GM19395 (cell line): ENCODE data around the gene ARHGAP6.

Source experiments
- ATAC-seq: cut with Tn5 transposase; IDR thresholded peaks from one replicate; pipeline ENCODE4 v1.9.1; 2021; ENCODE audit warnings: mild to moderate bottlenecking, moderate library complexity; ENCODE audit not compliant: unreplicated experiment

Gene ARHGAP6

DNA sequence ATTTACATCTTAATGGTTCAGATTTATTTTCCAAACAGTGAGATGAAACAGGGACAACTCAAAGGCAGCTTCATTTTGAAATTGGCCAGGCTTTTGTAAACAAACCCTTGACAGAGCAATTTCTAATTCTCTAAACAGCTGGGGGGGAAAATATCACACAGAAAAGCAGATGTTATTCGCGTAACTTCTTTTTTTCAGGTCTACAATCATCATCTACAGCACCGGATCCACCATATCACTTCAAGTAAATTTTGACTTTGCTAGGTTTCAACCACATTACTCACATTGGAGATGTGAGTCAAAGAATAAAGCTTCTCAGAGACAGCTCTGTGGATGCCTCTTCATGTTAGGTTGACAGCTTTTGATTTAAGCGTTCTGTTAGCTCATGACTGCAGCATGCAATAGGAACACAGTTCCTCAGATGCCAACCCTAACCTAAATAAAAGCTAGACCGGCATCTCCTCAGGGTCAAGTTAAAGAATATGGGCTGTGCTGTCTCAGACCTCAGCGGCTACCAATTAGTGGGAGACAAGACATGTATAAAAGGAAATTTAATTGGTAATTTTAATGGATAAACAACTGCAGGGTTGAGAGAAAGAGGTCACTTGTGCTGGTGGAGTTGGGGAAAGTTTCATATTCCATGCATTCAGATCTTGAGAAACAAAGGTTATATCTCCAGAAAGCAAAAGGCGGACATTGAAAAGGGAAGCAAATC, 345.8 kb downstream of the ARHGAP6 start:
- ATAC-seq = no peak

GRCh38 chrX:11311706-11312105, 354.0 kb downstream of the ARHGAP6 start:
- ATAC-seq = no peak

GRCh38 chrX:11309220-11309619, 356.5 kb downstream of the ARHGAP6 start:
- ATAC-seq = no peak

DNA sequence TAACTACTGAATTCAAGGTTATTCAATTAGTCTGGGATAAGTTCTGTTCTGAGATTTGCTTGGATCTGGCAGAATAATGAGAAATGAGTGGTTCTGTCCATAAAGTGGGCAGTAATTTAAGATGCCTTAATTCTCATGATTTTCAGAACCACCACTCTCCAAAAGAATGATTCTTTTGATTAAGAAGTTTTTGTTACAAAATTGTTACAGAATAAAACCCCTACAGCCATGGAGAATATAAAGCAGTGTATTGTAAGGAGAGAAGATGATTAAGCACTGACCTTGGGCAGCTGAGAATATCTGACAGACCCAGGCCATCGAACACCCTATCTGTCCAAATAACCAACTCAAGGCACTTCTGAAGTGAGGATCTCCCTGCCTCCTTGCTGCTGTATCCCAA, 360.1 kb downstream of the ARHGAP6 start:
- no peak for ATAC-seq

- ATAC-seq = no peak
These were observed 360.9 kb downstream of the ARHGAP6 start for GRCh38 chrX:11304829-11305228.

DNA sequence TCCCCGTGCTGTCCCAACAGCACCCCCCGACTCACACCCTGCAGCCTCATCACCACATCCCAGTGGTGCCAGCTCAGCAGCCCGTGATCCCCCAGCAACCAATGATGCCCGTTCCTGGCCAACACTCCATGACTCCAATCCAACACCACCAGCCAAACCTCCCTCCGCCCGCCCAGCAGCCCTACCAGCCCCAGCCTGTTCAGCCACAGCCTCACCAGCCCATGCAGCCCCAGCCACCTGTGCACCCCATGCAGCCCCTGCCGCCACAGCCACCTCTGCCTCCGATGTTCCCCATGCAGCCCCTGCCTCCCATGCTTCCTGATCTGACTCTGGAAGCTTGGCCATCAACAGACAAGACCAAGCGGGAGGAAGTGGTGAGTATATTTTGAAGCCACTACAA, 367.1 kb downstream of the ARHGAP6 start:
- ATAC-seq = no peak

- no peak for ATAC-seq
These were observed 369.7 kb downstream of the ARHGAP6 start for GRCh38 chrX:11296051-11296450.

- no peak for ATAC-seq
These were observed 372.6 kb downstream of the ARHGAP6 start, which contains the start of gene AMELX for GRCh38 chrX:11293113-11293512. TSS of gene AMELX (plus strand) at chrX:11293413. CDS start at chrX:11294789, 1,376 bp downstream.

GRCh38 chrX:11290416-11291102, 375.2 kb downstream of the ARHGAP6 start:
- no peak for ATAC-seq

DNA sequence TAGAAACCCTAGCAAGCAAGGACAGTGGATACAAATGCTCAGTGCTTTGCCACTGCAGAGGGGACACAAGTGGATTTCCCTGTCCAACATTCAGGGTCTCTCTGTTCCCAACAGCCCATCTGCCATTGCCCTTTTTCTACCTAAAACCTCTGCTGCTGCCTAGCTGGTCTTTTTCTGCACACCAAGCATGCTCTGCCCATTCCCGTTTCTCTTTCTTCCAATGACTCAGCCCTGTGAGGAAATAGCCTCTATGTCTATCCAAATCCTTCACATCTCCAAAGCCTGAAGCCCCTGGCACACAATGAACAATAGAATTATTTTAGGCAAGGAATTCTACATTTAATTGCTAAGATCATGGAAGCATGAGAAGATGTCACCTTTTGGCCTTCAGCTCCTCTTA, 378.2 kb downstream of the ARHGAP6 start:
- no peak for ATAC-seq

GRCh38 chrX:11285651-11286050, 380.1 kb downstream of the ARHGAP6 start:
- no peak for ATAC-seq

- no peak for ATAC-seq
These were observed 383.7 kb downstream of the ARHGAP6 start for GRCh38 chrX:11282043-11282442.

- no peak for ATAC-seq
These were observed 392.2 kb downstream of the ARHGAP6 start for GRCh38 chrX:11273544-11273943.

DNA sequence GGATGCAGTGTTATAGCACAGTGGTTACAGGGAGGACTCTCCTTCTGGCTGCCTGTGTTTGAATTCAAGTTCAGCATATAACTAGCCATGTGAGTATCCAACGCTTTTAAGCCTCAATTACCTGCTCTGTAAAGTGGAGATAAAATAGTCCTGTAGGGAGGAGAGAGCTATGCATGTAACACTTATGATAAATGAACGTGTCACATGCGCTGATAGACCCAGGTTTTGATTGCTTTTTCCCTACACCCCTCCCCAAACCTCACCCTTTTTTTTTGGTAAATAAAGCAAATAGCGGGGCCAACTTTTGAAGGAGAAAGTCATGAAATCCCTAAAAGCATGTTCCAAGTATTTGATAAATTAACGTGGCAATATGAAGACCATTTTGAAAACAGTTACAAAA, 392.9 kb downstream of the ARHGAP6 start:
- ATAC-seq = no peak

- no peak for ATAC-seq
These were observed 393.4 kb downstream of the ARHGAP6 start for GRCh38 chrX:11272290-11272689.

GRCh38 chrX:11269996-11270395, 395.7 kb downstream of the ARHGAP6 start:
- ATAC-seq = no peak

DNA sequence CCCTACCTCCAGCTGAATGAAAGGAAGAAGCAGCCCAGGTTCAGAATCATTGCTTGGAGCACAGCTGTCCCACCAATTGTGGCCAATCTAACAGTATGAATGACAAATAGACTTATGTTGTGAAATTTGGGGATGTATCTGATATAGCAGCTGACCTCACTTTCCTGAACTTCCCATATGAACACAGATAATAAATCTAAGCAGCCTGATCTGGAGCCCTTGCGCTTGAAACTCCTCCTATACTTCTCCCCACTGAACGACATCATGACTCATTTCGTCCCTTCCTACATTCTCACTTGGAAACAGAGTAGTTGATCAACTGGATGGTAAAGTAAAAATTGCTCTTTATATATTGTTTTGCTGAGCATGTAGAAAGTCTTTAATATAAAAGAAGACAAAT, 396.7 kb downstream of the ARHGAP6 start:
- ATAC-seq = no peak

- ATAC-seq = no peak
These were observed 398.3 kb downstream of the ARHGAP6 start for GRCh38 chrX:11267425-11267824.

DNA sequence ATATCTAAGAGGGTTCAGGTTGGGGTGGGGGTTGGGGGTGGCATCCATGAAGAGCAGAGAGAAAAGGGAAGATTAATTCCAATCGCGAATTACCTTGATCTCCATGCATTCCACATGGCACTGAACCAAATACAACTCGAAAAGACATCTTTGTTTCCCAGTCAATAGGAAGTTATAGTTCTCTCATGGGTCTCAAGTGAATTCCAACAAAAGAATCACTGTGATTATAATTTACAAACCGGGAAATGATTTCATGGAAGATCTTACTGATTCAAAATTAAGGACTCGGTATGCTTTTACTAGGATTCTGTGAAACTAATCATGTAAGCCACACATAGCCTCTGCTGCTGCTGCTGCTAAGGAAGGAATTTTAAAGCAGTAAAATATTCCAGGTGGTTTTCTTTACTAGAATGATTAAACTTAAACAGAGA, 399.1 kb downstream of the ARHGAP6 start:
- no peak for ATAC-seq

- no peak for ATAC-seq
These were observed 400.4 kb downstream of the ARHGAP6 start for GRCh38 chrX:11265352-11265751.

- no peak for ATAC-seq
These were observed 400.8 kb downstream of the ARHGAP6 start for GRCh38 chrX:11264925-11265324.

GRCh38 chrX:11261260-11261659, 404.5 kb downstream of the ARHGAP6 start:
- no peak for ATAC-seq
